Measurements from ENCODE around the gene IL17A. TPM values are rescaled to one million over a fixed set of nuclear protein-coding genes. Genes with fewer than 3 reads are reported as not detected.

The IL17A gene
- total RNA-seq, 4 donors from 2014 or later: not detected

DNA sequence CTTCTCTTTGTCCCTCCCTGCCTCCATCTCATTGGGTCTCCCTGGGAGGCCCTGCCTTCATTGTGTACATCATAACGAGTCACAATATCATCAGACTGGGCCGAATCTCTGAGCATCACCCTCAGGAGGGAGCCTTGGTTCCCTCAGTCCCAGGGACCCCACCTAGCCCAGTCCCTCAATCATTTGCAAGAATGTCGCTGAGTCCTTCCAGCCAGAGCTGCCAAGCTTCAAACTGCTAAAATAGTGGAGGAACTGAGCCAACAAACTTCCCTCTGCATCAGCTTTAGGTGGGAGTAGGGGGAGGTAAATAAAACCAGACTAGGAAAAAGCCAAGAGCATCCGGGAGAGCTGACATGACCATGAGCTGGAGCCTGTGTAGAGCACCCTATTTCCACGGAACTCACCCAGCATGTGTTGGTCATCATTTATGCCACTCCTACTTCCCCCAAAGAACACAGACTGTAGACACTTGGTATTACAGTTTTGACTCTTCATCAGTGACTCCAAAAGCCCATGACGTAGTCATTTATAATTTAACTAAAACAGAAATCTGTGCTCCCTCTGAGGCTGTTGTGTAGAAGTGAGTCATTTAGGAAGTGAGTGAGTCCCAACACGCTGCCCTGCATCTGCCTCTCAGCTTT lies 28.8 kb upstream of the IL17A start:
- no peaks in the 10 kb centered on the region for H3K36me3 ChIP-seq
- H3K4me3 ChIP-seq (replicated peaks in 1 of 3): no peak overlapping the region
- peaks cover 0 to 4% of the 10 kb centered on the region in 2 donors for H3K4me1 ChIP-seq
- DNase-seq: no peak
- 66 to 69% methylated on average over 7 of the region's 7 CpGs for WGBS, 2 donors
- TF ChIP-seq POLR2A (IDR thresholded peaks at IDR 0.05): no peak
- TF ChIP-seq, protein P1, sequence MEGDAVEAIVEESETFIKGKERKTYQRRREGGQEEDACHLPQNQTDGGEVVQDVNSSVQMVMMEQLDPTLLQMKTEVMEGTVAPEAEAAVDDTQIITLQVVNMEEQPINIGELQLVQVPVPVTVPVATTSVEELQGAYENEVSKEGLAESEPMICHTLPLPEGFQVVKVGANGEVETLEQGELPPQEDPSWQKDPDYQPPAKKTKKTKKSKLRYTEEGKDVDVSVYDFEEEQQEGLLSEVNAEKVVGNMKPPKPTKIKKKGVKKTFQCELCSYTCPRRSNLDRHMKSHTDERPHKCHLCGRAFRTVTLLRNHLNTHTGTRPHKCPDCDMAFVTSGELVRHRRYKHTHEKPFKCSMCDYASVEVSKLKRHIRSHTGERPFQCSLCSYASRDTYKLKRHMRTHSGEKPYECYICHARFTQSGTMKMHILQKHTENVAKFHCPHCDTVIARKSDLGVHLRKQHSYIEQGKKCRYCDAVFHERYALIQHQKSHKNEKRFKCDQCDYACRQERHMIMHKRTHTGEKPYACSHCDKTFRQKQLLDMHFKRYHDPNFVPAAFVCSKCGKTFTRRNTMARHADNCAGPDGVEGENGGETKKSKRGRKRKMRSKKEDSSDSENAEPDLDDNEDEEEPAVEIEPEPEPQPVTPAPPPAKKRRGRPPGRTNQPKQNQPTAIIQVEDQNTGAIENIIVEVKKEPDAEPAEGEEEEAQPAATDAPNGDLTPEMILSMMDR (IDR thresholded peaks at IDR 0.05): no peak
- no peaks in the 10 kb centered on the region for H3K27me3 ChIP-seq
- no peaks in the 10 kb centered on the region for H3K9me3 ChIP-seq
- intact Hi-C loops (cut with DNase I): no loop called here
- no peak overlapping the region for H3K27ac ChIP-seq

DNA sequence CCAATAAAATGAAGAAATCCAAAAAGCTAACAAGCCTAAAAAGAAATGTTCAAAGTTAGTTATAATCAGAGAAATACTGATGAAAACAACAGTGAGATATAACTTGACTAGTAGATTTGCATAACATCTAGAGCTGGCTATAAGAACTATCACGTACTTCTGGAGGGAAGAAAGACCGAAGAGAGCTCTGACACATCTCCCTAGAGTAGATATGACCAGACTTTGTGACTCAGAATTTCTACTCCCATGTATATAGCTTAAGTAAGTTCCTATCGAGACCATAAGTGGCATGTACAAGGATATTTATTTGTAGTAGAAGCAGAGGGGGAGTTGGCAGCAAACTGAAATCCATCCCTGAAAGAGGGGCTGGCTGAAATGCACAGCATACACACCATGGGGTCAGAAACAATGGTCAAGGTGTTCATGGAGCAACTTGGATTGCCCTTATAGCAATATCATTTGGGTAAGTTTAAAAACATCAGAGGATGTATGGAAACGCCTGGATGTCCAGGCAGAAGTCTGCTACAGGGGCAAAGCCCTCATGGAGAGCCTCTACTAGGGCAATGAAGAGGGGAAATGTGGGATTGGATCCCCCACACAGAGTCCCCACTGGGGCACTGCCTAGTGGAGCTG lies 25.6 kb upstream of the IL17A start:
- intact Hi-C loops (cut with DNase I): loop anchor here (5.0 kb wide), 1 partner anchor 107 kb away; no protein-coding TSS in a partner anchor
- H3K27ac ChIP-seq: no peak overlapping the region
- H3K4me3 ChIP-seq (replicated peaks in 1 of 3): no peak overlapping the region
- no peak for DNase-seq
- H3K36me3 ChIP-seq: no peaks in the 10 kb centered on the region
- 79 to 81% methylated on average over 4 of the region's 4 CpGs for WGBS, 2 donors
- no peaks in the 10 kb centered on the region for H3K9me3 ChIP-seq
- TF ChIP-seq POLR2A (IDR thresholded peaks at IDR 0.05): no peak
- TF ChIP-seq, protein P1 (IDR thresholded peaks at IDR 0.05): no peak
- no peaks in the 10 kb centered on the region for H3K27me3 ChIP-seq
- H3K4me1 ChIP-seq: peaks cover 0 to 4% of the 10 kb centered on the region in 2 donors

- H3K27me3 ChIP-seq: no peaks in the 10 kb centered on the region
- intact Hi-C loops (cut with DNase I): loop anchor here (5.0 kb wide), 1 partner anchor 105 kb away; no protein-coding TSS in a partner anchor
- WGBS, 2 donors: 78% methylated on average over 3 of the region's 3 CpGs
- no peaks in the 10 kb centered on the region for H3K9me3 ChIP-seq
- no peak for DNase-seq
- no peaks in the 10 kb centered on the region for H3K4me1 ChIP-seq
- H3K27ac ChIP-seq: no peak overlapping the region
- H3K4me3 ChIP-seq (replicated peaks in 1 of 3): no peak overlapping the region
- no peaks in the 10 kb centered on the region for H3K36me3 ChIP-seq
- no peak for TF ChIP-seq POLR2A (IDR thresholded peaks at IDR 0.05)
- TF ChIP-seq, protein P1 (IDR thresholded peaks at IDR 0.05): no peak
Observed at GRCh38 chr6:52161689-52162438, 24.3 kb upstream of the IL17A start.

DNA sequence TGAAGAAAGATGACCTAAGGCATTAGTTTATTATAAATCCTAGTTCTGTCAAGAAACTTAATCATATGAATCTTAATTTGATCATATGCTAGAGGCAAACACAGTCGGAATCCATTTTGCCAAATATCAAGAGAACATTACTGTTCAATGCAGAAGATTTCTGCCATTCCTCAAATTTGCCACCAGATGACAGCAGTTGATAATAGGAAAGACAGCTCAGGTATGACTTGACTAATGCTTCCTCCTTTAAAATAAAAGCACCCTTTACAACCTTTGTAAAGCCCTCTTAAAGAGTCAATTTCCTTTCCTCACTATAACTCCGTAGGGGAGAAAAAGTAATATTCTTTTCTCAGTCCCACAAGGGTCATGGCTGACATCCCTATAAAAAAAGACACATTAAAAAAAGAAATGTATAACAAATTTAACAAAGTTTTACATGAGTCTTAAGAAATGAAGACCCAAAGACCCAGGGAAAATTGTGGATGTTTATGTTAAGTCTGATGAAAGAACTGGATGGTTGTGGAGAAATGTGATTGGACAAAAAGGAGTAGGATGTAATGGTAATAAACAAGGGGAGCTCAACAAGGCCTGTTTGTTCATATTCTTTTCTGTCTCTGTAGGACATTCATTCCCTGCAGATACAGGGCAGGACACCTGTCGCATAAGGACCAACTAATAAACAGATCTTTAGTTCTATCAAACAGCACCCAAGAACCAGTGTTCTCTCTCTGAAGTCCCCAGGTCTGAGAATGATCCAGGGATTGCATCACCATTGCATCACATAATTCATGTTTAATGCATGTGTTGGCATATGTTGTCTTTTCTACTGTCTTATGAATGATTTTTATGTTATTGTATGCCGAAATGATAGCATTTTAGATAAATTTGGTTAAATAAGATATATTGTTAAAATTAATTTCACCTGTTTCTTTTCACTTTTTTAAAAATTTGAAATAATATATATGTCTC lies 23.0 kb upstream of the IL17A start:
- Histone ChIP-seq H3K4me1 (no peaks in the 10 kb centered on the region), H3K9me3 (no peaks in the 10 kb centered on the region), H3K27me3 (no peaks in the 10 kb centered on the region), H3K4me3 (replicated peaks in 1 of 3) (no peak overlapping the region), H3K36me3 (no peaks in the 10 kb centered on the region), H3K27ac (no peak overlapping the region)
- no peak for DNase-seq
- TF ChIP-seq, protein P1 (IDR thresholded peaks at IDR 0.05): peak; percentile 40 to 97 (median 81)
- no peak for TF ChIP-seq POLR2A (IDR thresholded peaks at IDR 0.05)
- 64 to 66% methylated on average over 4 of the region's 4 CpGs for WGBS, 2 donors
- intact Hi-C loops (cut with DNase I): loop anchor here (5.0 kb wide), 1 partner anchor 104 kb away; no protein-coding TSS in a partner anchor

All from thyroid gland (tissue), 4 donors.